ENCODE data around the gene TRIB2.

Gene TRIB2

DNA sequence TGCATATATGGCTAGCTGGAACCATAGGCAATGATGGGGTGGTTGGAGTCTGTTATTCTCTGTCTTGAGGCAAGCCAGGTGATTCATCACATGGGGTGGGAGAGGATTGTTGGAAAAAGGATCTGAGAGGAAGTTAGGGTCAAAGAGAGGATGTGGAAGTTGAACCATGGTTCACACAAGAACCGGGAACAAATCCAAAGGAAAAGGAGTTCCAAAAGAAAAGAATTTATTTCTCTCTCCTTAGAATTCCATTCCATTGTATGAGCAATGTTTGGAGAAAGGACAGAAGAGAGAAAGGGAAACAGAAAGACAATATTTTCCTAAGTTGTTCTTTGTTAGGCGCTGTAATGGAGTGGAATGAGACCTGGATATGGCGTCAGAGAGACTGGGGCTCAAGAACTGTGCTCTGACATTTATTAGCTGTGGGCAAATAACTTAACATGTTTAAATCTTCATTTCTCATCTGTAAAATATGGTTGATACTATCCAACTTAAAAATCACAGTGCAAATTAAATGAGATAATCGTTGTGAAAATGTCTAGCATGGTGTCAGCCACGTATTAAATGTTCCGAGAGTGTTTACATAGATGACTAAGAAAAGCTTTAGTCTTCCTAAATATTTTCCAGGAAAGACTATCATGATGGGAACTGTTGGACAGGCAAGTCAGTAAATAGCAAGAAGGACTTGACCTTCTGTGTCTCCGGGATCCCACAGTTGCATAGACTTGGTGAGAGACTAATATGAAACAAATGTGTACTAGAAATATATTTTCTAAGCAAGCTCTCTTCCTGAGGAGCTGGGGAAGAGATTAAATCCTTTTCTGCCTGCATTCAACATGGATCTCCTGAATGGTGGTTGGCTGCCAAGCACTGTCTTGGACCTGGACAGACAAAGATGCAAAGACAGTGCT is 71.4 kb downstream of the TRIB2 start:
- no peak for DNase-seq

- DNase-seq = no peak
Observed at GRCh38 chr2:12791906-12792305, 75.2 kb downstream of the TRIB2 start.
